Activated CD4-positive, alpha-beta T cell treated with anti-CD3 and anti-CD28 coated beads for 36 hours (primary cell): Measurements from ENCODE around the gene MDH2. TPM values are rescaled to one million over a fixed set of nuclear protein-coding genes. Genes with fewer than 3 reads are reported as not detected.
"Not testable (repeated sequence)": the region's sequence is repeated elsewhere in the genome, so short reads cannot be mapped to it uniquely, and the experiment has no call there.

Source experiments
- ATAC-seq: fragments of 200-7000 bp; cut with Tn5 transposase; one replicate; pipeline ENCODE4 v1.10.0; 2021; ENCODE audit warnings: mild to moderate bottlenecking, moderate library complexity
- CTCF ChIA-PET: fragments of 350-600 bp; sonication (Branson Sonifier 250); formaldehyde crosslinking; loops from one replicate; lab custom pipeline; 2021; ENCODE audit warnings: antibody characterized with exemption; lab: Charles Lee
- POLR2A ChIA-PET: fragments of 350-600 bp; sonication (Branson Sonifier 250); formaldehyde crosslinking; loops from one replicate; lab custom pipeline; 2021; ENCODE audit warnings: antibody characterized with exemption, inconsistent platforms; lab: Charles Lee
- DNase-seq: peaks from one replicate; pipeline ENCODE4 v3.0.0-alpha.2; 2020
- H3K27ac Mint-ChIP-seq: one replicate; pipeline ENCODE4 v1.8.0; 2021; ENCODE audit warnings: mixed read lengths
- H3K27me3 Mint-ChIP-seq: one replicate; pipeline ENCODE4 v1.8.0; 2021; ENCODE audit warnings: mixed read lengths
- H3K36me3 Mint-ChIP-seq: one replicate; pipeline ENCODE4 v1.8.0; 2021; ENCODE audit warnings: low read depth, mixed read lengths
- H3K4me1 Mint-ChIP-seq: one replicate; pipeline ENCODE4 v1.8.0; 2021; ENCODE audit warnings: mixed read lengths
- H3K4me3 Mint-ChIP-seq: one replicate; pipeline ENCODE4 v1.8.0; 2021; ENCODE audit warnings: mild to moderate bottlenecking, moderate library complexity, mixed read lengths
- H3K9me3 Mint-ChIP-seq: one replicate; pipeline ENCODE4 v1.8.0; 2021; ENCODE audit warnings: low read depth, mixed read lengths
- intact Hi-C, 2 experiments: fragments of 100-400 bp; cut with DNase I in 1 of 2; cut with micrococcal nuclease in 1 of 2; formaldehyde crosslinking; loops; one replicate each; pipeline versions ENCODE4 v1.14.2 to v1.15.1; 2022 to 2024; cut with DNase I, micrococcal nuclease
- total RNA-seq, 2 experiments: library from RNA; stranded (reverse); gene quantifications; one replicate each; pipeline ENCODE4 v1.2.3, GENCODE V29; 2021

MDH2 gene
- total RNA-seq, 2 experiments from 2014 or later = 257 to 328 TPM

DNA sequence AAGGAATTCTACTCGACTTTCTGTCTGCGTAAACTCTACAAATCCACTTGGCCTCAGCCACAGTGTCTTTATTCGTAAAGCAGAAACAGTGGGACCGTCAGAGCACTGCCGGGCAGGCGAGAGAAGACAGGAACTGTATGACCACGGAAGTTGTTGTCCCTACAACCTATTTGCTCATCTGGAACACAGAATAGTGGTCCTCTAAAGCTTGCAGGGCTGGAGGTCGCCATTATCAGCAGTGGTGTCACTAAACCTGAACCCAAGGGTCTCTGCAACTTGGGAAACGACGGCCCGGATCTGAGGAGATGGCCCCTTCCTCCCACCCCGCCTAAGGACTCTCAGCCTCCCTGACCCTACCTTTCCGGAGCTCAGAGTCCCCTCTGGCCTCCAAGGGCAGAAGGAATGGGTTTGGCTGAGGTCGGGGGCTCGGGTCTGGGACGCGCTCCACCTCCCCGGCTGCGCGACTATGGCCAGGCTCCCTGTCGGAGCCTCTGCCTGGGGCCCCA is 548 bp upstream of the MDH2 start:
- ATAC-seq (no peak), DNase-seq (no peak)
- POLR2A ChIA-PET = no interaction called here
- H3K27me3 Mint-ChIP-seq = no peaks in the 10 kb centered on the region
- peak overlapping the region; percentile 92 for H3K4me3 Mint-ChIP-seq
- no peaks in the 10 kb centered on the region for H3K9me3 Mint-ChIP-seq
- peaks cover 41% of the 10 kb centered on the region for H3K36me3 Mint-ChIP-seq
- intact Hi-C loops = loop anchor here (1.0 to 10.0 kb wide), 5 partner anchors 87 to 1795 kb away; partner anchors contain the start of genes POR (in 1 of the 2) and RFC2 (in 1 of the 2)
- H3K4me1 Mint-ChIP-seq = peaks cover 38% of the 10 kb centered on the region
- H3K27ac Mint-ChIP-seq = peak overlapping the region; percentile 96
- CTCF ChIA-PET = interaction anchor here (0.7 kb wide), 1 partner anchor 181 kb away, joined by 4 read pairs; no protein-coding TSS in a partner anchor

DNA sequence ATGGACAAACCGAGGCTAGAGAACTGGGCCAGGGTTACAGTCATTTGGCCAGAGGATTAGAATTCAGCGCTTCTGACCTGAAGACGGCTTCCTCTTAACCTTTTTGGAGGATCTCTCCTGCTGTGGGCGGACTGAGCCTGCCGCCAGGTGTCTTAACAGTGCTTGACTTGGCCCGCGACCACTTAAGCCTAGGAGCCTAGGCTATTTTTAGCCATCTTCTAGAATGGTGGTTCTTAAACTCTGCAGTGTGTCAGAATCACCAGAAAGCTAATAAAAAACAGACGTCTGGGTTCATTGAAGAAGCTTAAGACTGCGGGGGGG is 722 bp downstream of the MDH2 start:
- CTCF ChIA-PET = interaction anchor here (0.6 to 1.1 kb wide), 5 partner anchors 29 to 1956 kb away, joined by 3 to 5 read pairs (median 3); no protein-coding TSS in a partner anchor
- peaks cover 47% of the 10 kb centered on the region for H3K4me1 Mint-ChIP-seq
- DNase-seq = peak; percentile 52
- peaks cover 46% of the 10 kb centered on the region for H3K36me3 Mint-ChIP-seq
- intact Hi-C loops = loop anchor here (1.0 to 10.0 kb wide), 10 partner anchors 40 to 1796 kb away; partner anchors contain the start of genes RFC2 (in 1 of the 2), TMEM120A (in 1 of the 2) and YWHAG (in 1 of the 2)
- no peaks in the 10 kb centered on the region for H3K27me3 Mint-ChIP-seq
- no peaks in the 10 kb centered on the region for H3K9me3 Mint-ChIP-seq
- no peak for ATAC-seq
- peak overlapping the region; percentile 92 for H3K4me3 Mint-ChIP-seq
- peak overlapping the region; percentile 97 for H3K27ac Mint-ChIP-seq
- POLR2A ChIA-PET = interaction anchor here (1.0 kb wide), 1 partner anchor 90 kb away, joined by 3 read pairs; no protein-coding TSS in a partner anchor

DNA sequence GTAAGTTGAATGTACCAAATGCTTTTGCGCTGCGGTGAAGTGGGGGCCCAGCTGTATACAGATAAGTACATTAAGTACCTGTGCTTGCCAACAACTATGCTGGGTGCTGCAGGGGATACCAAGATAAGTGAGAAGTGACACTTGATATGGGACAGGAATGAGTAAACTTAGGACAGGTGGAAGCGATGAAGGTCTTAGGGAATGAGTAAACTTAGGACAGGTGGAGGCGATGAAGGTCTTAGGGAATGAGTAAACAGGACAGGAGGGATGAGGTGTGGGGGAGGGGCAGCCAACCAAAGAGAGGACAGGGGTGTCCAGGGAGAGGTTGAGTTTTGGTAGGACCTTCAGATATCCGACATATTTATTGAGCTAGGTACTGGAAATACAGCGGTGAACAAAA is 1.4 kb downstream of the MDH2 start:
- peaks cover 48% of the 10 kb centered on the region for H3K4me1 Mint-ChIP-seq
- peak overlapping the region; percentile 40 for H3K27ac Mint-ChIP-seq
- ChIA-PET CTCF (interaction anchor here (0.6 to 1.1 kb wide), 4 partner anchors 18 to 1955 kb away, joined by 3 to 5 read pairs (median 3); no protein-coding TSS in a partner anchor), POLR2A (no interaction called here)
- no peaks in the 10 kb centered on the region for H3K9me3 Mint-ChIP-seq
- H3K4me3 Mint-ChIP-seq = peak overlapping the region; percentile 92
- intact Hi-C loops = loop anchor here (2.0 to 10.0 kb wide), 4 partner anchors 40 to 1797 kb away; partner anchors contain the start of gene RFC2 (in 1 of the 2)
- H3K36me3 Mint-ChIP-seq = peaks cover 49% of the 10 kb centered on the region
- ATAC-seq (no peak), DNase-seq (no peak)
- H3K27me3 Mint-ChIP-seq = no peaks in the 10 kb centered on the region

DNA sequence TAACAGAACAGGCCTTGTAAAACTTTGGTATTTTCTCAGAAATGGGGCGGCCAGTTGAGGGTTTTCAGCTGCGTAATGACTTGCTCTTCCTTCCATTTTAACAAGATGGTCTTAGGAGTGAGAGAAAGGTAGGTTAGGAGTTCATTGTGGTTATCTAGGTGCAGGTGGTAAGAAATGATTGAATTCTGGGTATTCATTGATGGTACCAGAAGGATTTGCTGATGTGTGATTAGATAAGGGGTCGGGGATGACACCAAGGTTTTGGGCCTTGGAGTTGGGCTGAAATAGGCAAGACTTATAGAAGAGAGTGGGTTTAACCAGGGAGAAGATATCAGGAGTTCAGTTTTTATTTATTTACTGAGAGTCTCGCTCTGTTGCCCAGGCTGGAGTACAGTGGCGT is 2.6 kb downstream of the MDH2 start:
- Mint-ChIP-seq H3K36me3 (peaks cover 50% of the 10 kb centered on the region), H3K27me3 (no peaks in the 10 kb centered on the region), H3K9me3 (no peaks in the 10 kb centered on the region), H3K4me3 (no peak overlapping the region), H3K4me1 (peaks cover 39% of the 10 kb centered on the region), H3K27ac (peak overlapping the region; percentile 69)
- intact Hi-C loops = no loop called here
- CTCF ChIA-PET = interaction anchor here (0.7 kb wide), 1 partner anchor 14 kb away, joined by 3 read pairs; no protein-coding TSS in a partner anchor
- POLR2A ChIA-PET = no interaction called here
- DNase-seq = no peak
- ATAC-seq = no peak

DNA sequence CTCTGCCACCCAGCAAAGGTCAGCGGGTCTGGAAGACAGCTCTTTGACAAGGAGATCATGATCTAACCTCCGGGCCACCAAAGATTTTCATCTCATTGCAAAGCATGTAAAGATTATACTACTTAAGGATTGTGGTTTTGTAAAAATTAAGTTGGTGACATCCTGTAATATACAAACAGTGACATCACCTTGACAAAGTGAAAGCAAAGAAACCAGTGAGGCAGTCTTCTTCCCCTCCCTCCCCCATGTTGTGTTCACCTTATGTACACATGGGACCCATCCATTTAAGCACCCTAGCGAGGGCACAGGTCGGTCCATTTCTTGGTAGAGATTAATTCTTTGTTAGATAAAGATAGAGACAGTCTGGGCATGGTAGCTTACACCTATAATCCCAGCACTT is 3.9 kb downstream of the MDH2 start:
- DNase-seq (no peak), ATAC-seq (no peak)
- H3K4me3 Mint-ChIP-seq = no peak overlapping the region
- H3K36me3 Mint-ChIP-seq = peaks cover 48% of the 10 kb centered on the region
- CTCF ChIA-PET = interaction anchor here (0.6 to 1.6 kb wide), 3 partner anchors 31 to 937 kb away, joined by 3 to 5 read pairs (median 4); no protein-coding TSS in a partner anchor
- peaks cover 33% of the 10 kb centered on the region for H3K4me1 Mint-ChIP-seq
- H3K9me3 Mint-ChIP-seq = no peaks in the 10 kb centered on the region
- H3K27me3 Mint-ChIP-seq = no peaks in the 10 kb centered on the region
- POLR2A ChIA-PET = interaction anchor here (0.6 kb wide), 1 partner anchor 9 kb away, joined by 6 read pairs; no protein-coding TSS in a partner anchor
- peak overlapping the region; percentile 53 for H3K27ac Mint-ChIP-seq
- intact Hi-C loops = no loop called here

DNA sequence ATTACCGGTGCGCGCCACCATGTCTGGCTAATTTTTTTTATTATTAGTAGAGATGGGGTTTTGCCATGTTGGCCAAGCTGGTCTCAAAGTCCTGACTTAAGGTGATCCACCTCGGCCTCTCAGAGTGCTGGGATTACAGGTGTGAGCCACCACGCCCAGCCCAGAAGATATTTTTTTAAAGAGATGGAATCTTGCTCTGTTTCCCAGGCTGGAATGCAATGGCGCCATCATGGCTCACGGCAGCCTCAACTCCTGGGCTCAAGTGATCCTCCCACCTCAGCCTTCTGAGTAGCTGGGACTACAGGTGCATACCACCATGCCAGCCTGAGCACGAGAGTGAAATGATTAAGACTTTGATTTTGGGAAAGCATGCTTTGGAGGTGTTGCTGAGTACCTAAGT is 4.8 kb downstream of the MDH2 start:
- peaks cover 33% of the 10 kb centered on the region for H3K4me1 Mint-ChIP-seq
- H3K27ac Mint-ChIP-seq, DNase-seq, ATAC-seq, H3K9me3 Mint-ChIP-seq, H3K27me3 Mint-ChIP-seq, H3K4me3 Mint-ChIP-seq, intact Hi-C loops: not testable (repeated sequence)
- peaks cover 56% of the 10 kb centered on the region for H3K36me3 Mint-ChIP-seq
- POLR2A ChIA-PET = interaction anchor here (0.6 kb wide), 1 partner anchor 10 kb away, joined by 6 read pairs; no protein-coding TSS in a partner anchor
- CTCF ChIA-PET = interaction anchor here (1.6 kb wide), 1 partner anchor 32 kb away, joined by 4 read pairs; no protein-coding TSS in a partner anchor

DNA sequence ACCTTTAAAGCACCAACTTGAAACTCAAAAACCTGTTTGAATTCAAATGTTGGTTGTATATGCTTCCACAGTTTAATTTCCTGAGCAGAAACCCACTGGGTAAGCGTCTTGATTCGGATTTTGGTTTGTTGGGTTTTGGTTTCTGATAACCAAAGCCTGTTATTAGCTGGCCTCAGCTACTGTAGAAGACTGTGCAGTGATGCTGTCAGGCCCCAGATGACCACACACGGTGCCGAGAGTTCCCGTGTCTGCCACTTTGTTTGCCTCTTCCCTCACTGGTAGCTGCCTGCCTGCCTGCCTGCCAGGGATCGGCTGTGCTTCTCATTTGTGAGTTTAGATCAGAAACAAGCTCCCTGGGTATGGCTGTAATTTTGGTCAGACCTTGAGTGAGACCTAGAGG is 5.6 kb downstream of the MDH2 start:
- no peak overlapping the region for H3K4me3 Mint-ChIP-seq
- peaks cover 52% of the 10 kb centered on the region for H3K36me3 Mint-ChIP-seq

DNA sequence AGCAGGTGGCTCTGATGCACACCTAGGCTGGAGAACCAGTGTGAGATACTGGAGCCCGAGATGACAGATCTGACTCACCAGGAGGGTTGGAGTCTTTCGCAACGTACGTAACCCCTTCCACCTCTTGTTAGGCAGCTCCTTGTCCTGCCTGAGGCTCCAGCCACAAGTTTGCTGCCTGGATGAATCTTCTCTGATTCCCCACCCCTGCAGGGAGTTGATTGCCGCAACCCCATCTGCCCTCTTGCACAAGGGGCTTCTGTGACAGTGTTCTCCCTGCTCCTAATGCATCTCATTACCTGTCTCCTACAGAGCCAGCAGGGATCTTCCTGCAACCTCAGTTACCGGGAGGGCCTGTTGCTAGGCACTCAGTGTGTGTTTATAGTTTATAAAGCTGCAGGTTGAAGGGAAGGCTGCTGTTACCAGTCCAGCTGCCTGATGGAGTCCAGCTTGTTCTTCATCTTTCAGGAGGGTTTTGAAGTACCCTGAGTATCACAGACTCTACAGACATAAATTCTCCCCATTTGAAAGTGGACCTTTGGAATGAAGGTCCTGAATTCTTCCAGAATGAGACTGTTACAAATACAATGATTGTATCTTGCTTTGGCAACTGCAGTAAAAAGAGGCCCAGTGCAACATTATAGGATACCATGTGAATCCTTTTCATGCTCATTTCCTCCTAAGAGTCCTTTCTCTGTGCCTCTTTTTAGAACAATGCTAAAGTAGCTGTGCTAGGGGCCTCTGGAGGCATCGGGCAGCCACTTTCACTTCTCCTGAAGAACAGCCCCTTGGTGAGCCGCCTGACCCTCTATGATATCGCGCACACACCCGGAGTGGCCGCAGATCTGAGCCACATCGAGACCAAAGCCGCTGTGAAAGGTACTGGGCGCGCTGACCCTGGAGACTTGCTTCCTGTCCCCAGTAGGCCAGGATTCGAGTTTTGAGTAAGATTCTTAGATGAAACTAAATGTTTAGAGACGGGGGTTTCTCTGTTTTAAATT is 6.5 kb downstream of the MDH2 start:
- ChIA-PET CTCF (no interaction called here), POLR2A (interaction anchor here (1.5 kb wide), 1 partner anchor 139 kb away, joined by 3 read pairs; no protein-coding TSS in a partner anchor)
- H3K27ac Mint-ChIP-seq = no peak overlapping the region
- intact Hi-C loops = no loop called here
- ATAC-seq (peak; percentile 47), DNase-seq (no peak)
- H3K9me3 Mint-ChIP-seq = no peaks in the 10 kb centered on the region
- peaks cover 28% of the 10 kb centered on the region for H3K4me1 Mint-ChIP-seq
- H3K27me3 Mint-ChIP-seq = no peaks in the 10 kb centered on the region
- no peak overlapping the region for H3K4me3 Mint-ChIP-seq
- peaks cover 48% of the 10 kb centered on the region for H3K36me3 Mint-ChIP-seq

More for the DNA sequence above, 5.6 kb downstream of the MDH2 start:
- ChIA-PET CTCF (interaction anchor here (0.6 to 1.6 kb wide), 2 partner anchors 33 to 207 kb away, joined by 3 to 4 read pairs; no protein-coding TSS in a partner anchor), POLR2A (interaction anchor here (1.5 kb wide), 1 partner anchor 138 kb away, joined by 3 read pairs; no protein-coding TSS in a partner anchor)
- no peaks in the 10 kb centered on the region for H3K9me3 Mint-ChIP-seq
- intact Hi-C loops = no loop called here
- DNase-seq (no peak), ATAC-seq (no peak)
- no peaks in the 10 kb centered on the region for H3K27me3 Mint-ChIP-seq
- H3K4me1 Mint-ChIP-seq = peaks cover 33% of the 10 kb centered on the region
- no peak overlapping the region for H3K27ac Mint-ChIP-seq

DNA sequence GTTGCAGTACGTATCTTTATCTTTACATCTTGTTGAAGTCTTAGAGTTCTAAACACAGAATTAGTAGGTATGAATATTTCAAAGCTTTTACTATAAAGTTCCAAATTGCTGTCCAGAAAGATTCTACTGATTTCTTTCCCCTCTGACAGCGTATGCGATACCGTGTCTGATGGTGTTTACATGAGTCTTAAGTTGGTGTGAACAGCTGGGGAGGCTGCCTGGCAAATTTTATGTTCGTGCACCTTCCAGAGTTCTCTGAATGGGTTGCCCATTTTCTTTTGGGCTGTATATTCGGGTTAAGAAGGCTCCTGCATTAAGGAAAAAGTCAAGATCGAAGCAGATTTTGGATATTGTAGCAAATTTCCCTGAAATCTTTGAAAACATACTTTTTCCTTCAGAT is 8.3 kb downstream of the MDH2 start:
- no peaks in the 10 kb centered on the region for H3K9me3 Mint-ChIP-seq
- ChIA-PET CTCF (interaction anchor here (0.6 to 1.0 kb wide), 2 partner anchors 10 to 121 kb away, joined by 3 to 4 read pairs; no protein-coding TSS in a partner anchor), POLR2A (interaction anchor here (0.7 kb wide), 1 partner anchor 154 kb away, joined by 4 read pairs; no protein-coding TSS in a partner anchor)
- DNase-seq (no peak), ATAC-seq (no peak)
- intact Hi-C loops = no loop called here
- peaks cover 16% of the 10 kb centered on the region for H3K4me1 Mint-ChIP-seq
- no peak overlapping the region for H3K27ac Mint-ChIP-seq
- no peak overlapping the region for H3K4me3 Mint-ChIP-seq
- H3K36me3 Mint-ChIP-seq = peaks cover 49% of the 10 kb centered on the region
- no peaks in the 10 kb centered on the region for H3K27me3 Mint-ChIP-seq

DNA sequence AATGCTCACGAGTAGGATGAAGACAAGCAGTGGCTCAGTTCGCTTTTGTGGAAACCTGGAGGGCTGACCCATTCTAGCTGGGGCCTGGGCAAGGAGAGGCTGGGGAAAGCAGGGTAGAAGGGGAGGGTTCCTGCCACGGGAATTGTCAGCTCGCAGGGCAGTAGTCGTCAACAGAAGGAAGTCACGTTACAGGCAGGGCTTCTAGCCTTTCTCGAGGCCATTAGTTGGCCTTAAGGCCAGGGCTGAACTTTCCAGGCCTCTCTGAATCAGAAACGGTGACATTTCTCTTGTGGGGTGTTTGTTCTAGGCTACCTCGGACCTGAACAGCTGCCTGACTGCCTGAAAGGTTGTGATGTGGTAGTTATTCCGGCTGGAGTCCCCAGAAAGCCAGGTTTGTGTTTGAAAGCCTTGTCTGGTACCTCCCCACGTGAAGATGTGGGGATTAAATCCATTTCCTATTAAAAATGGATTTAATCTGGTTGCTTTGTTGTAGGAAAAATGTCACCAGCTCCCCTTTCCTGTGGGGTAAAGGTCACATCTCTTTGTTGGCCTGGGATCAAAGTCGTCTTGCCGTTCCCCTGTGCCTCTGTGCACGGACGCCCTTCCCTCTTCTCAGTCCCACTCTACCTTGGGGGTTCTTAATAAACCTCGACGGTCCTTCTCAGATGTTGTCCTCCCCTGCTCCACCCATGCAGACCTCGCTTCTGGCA is 9.4 kb downstream of the MDH2 start:
- no peaks in the 10 kb centered on the region for H3K9me3 Mint-ChIP-seq
- ATAC-seq = no peak
- ChIA-PET POLR2A (no interaction called here), CTCF (interaction anchor here (0.7 kb wide), 1 partner anchor 206 kb away, joined by 3 read pairs; no protein-coding TSS in a partner anchor)
- H3K27me3 Mint-ChIP-seq = no peaks in the 10 kb centered on the region
- DNase-seq = no peak
- peaks cover 9% of the 10 kb centered on the region for H3K4me1 Mint-ChIP-seq
- intact Hi-C loops = no loop called here
- peaks cover 48% of the 10 kb centered on the region for H3K36me3 Mint-ChIP-seq
- no peak overlapping the region for H3K4me3 Mint-ChIP-seq
- no peak overlapping the region for H3K27ac Mint-ChIP-seq
